Neural crest cell (in vitro differentiated cells): Measurements from ENCODE around the gene COL23A1. TPM values are rescaled to one million over a fixed set of nuclear protein-coding genes. Genes with fewer than 3 reads are reported as not detected.
A peak's percentile ranks its signal among the peaks of the same experiment; 100 is the strongest.

ENCODE experiments used
- DNase-seq: peaks from one replicate; pipeline ENCODE4 v3.0.0; 2021; ENCODE audit warnings: low read depth, mixed read lengths, low spot score
- H3K27ac Mint-ChIP-seq: one replicate; pipeline ENCODE4 v1.8.0; 2021; ENCODE audit warnings: mild to moderate bottlenecking, mixed read lengths; ENCODE audit not compliant: unreplicated experiment
- H3K27me3 Mint-ChIP-seq: 2 replicates; pipeline ENCODE4 v1.8.0; 2021; ENCODE audit warnings: low read depth, mild to moderate bottlenecking, mixed read lengths
- H3K36me3 Mint-ChIP-seq: 2 replicates; pipeline ENCODE4 v1.8.0; 2021; ENCODE audit warnings: low read depth, mild to moderate bottlenecking, mixed read lengths
- H3K4me1 Mint-ChIP-seq: 2 replicates; pipeline ENCODE4 v1.8.0; 2021; ENCODE audit warnings: mixed read lengths
- H3K4me3 Mint-ChIP-seq: one replicate; pipeline ENCODE4 v1.8.0; 2021; ENCODE audit warnings: mild to moderate bottlenecking, mixed read lengths
- H3K9me3 Mint-ChIP-seq: 2 replicates; pipeline ENCODE4 v1.8.0; 2021; ENCODE audit warnings: mixed read lengths
- CTCF ChIP-seq: fragments of 200-600 bp; sonication (generic); conservative IDR thresholded peaks from 2 replicates; pipeline ENCODE4 v1.5.0; 2021; ENCODE audit warnings: antibody characterized with exemption, mild to moderate bottlenecking
- total RNA-seq: library from RNA; stranded (reverse); gene quantifications from 2 replicates; pipeline ENCODE4 v1.2.1, GENCODE V29; 2021

The COL23A1 gene
- total RNA-seq, 1 donor from 2014 or later = 33.7 TPM

GRCh38 chr5:178338750-178339144, 251.4 kb downstream of the COL23A1 start:
- Mint-ChIP-seq H3K36me3 (no peaks in the 10 kb centered on the region), H3K4me1 (peaks cover 33% of the 10 kb centered on the region), H3K27me3 (no peaks in the 10 kb centered on the region), H3K9me3 (no peaks in the 10 kb centered on the region), H3K4me3 (no peak overlapping the region), H3K27ac (peak overlapping the region; percentile 43)
- TF ChIP-seq CTCF = no peak
- no peak for DNase-seq

GRCh38 chr5:178338126-178338749, 252.0 kb downstream of the COL23A1 start:
- no peak for DNase-seq
- H3K4me3 Mint-ChIP-seq = no peak overlapping the region
- no peak for TF ChIP-seq CTCF
- H3K36me3 Mint-ChIP-seq = no peaks in the 10 kb centered on the region
- no peaks in the 10 kb centered on the region for H3K27me3 Mint-ChIP-seq
- peaks cover 33% of the 10 kb centered on the region for H3K4me1 Mint-ChIP-seq
- peak overlapping the region; percentile 43 for H3K27ac Mint-ChIP-seq
- no peaks in the 10 kb centered on the region for H3K9me3 Mint-ChIP-seq

- Mint-ChIP-seq H3K36me3 (no peaks in the 10 kb centered on the region), H3K9me3 (no peaks in the 10 kb centered on the region), H3K27me3 (no peaks in the 10 kb centered on the region), H3K27ac (no peak overlapping the region), H3K4me1 (peaks cover 32% of the 10 kb centered on the region), H3K4me3 (no peak overlapping the region)
- no peak for DNase-seq
- no peak for TF ChIP-seq CTCF
These were observed 252.9 kb downstream of the COL23A1 start for GRCh38 chr5:178337334-178337741.

- DNase-seq = no peak
- Mint-ChIP-seq H3K27me3 (no peaks in the 10 kb centered on the region), H3K9me3 (no peaks in the 10 kb centered on the region), H3K27ac (no peak overlapping the region), H3K36me3 (no peaks in the 10 kb centered on the region), H3K4me1 (peaks cover 32% of the 10 kb centered on the region), H3K4me3 (no peak overlapping the region)
- TF ChIP-seq CTCF = no peak
These were observed 253.3 kb downstream of the COL23A1 start for GRCh38 chr5:178336889-178337288.

GRCh38 chr5:178335302-178336030, 254.7 kb downstream of the COL23A1 start:
- Mint-ChIP-seq H3K4me3 (no peak overlapping the region), H3K27me3 (no peaks in the 10 kb centered on the region), H3K36me3 (no peaks in the 10 kb centered on the region), H3K27ac (peak overlapping the region; percentile 63), H3K4me1 (peaks cover 42% of the 10 kb centered on the region), H3K9me3 (no peaks in the 10 kb centered on the region)
- no peak for TF ChIP-seq CTCF
- no peak for DNase-seq
